ENCODE results near the gene TSEN15. TPM values are rescaled to one million over a fixed set of nuclear protein-coding genes. Genes with fewer than 3 reads are reported as not detected.

TSEN15 gene
- total and polyA plus RNA-seq, 2 of the 13 experiments (the other 11 are each of a cell fraction or from before 2014, with no cell fraction given): 25.6 to 35.8 TPM

- TF ChIP-seq ARID5B (CRISPR knock-in tag; IDR thresholded peaks at IDR 0.05) (peak; percentile 79), ZNF10 (CRISPR knock-in tag; IDR thresholded peaks at IDR 0.05; ENCODE audit: borderline replicate concordance, low read depth) (no peak), ATF7-NPFF (CRISPR knock-in tag; IDR thresholded peaks at IDR 0.05; ENCODE audit: low read depth) (peak; percentile 96), ZNF816 (CRISPR knock-in tag; IDR thresholded peaks at IDR 0.05; ENCODE audit: borderline replicate concordance) (peak; percentile 61; the same call in 1 of the 2 replicates), MBD4 (IDR thresholded peaks at IDR 0.05; ENCODE audit: borderline replicate concordance, low read length) (no peak), ZBTB40 (IDR thresholded peaks at IDR 0.05) (no peak), ZBTB40 (CRISPR knock-in tag; IDR thresholded peaks at IDR 0.05) (peak; percentile 90), U2AF1 (optimal IDR thresholded peaks at IDR 0.05; ENCODE audit: low read depth, low read length) (no peak), CREB3 (CRISPR knock-in tag; IDR thresholded peaks at IDR 0.05) (no peak), HNRNPUL1 (IDR thresholded peaks at IDR 0.05; ENCODE audit: low read depth, low read length) (no peak), FOXJ3 (CRISPR knock-in tag; IDR thresholded peaks at IDR 0.05; ENCODE audit: borderline replicate concordance) (no peak), XRCC5 (optimal IDR thresholded peaks at IDR 0.05; ENCODE audit: low read length) (peak; percentile 96), GLMP (CRISPR knock-in tag; IDR thresholded peaks at IDR 0.05; ENCODE audit: borderline replicate concordance) (no peak), PHF21A (CRISPR knock-in tag; IDR thresholded peaks at IDR 0.05) (no peak)
Observed at GRCh38 chr1:184051485-184052193, at the start of gene TSEN15 (continued).

All from HepG2 (cell line).